WTC11 (cell line): Measurements from ENCODE around the gene FAT4. TPM values are rescaled to one million over a fixed set of nuclear protein-coding genes. Genes with fewer than 3 reads are reported as not detected.

Experiments
- ATAC-seq: fragments of 200-7000 bp; cut with Tn5 transposase; 2 replicates; pipeline ENCODE4 v1.10.0; 2021; ENCODE audit warnings: mild to moderate bottlenecking, moderate library complexity
- CTCF ChIA-PET: fragments of 300-600 bp; sonication (Branson Sonifier 250); formaldehyde crosslinking; loops from one replicate; lab custom pipeline; 2021; ENCODE audit warnings: antibody characterized with exemption; lab: Charles Lee
- POLR2A ChIA-PET: fragments of 350-600 bp; sonication (Branson Sonifier 250); formaldehyde crosslinking; loops from one replicate; lab custom pipeline; 2021; ENCODE audit warnings: antibody characterized with exemption; lab: Charles Lee
- DNase-seq: peaks from one replicate; pipeline ENCODE4 v3.0.0; 2021; ENCODE audit warnings: low spot score
- H3K27ac Mint-ChIP-seq: 2 replicates; pipeline ENCODE4 v1.8.0; 2021; ENCODE audit warnings: mixed read lengths
- H3K27me3 Mint-ChIP-seq: 2 replicates; pipeline ENCODE4 v1.8.0; 2021; ENCODE audit warnings: low read depth, mild to moderate bottlenecking, moderate library complexity, mixed read lengths
- H3K36me3 Mint-ChIP-seq: 2 replicates; pipeline ENCODE4 v1.8.0; 2021; ENCODE audit warnings: mixed read lengths
- H3K4me1 Mint-ChIP-seq: 2 replicates; pipeline ENCODE4 v1.8.0; 2022; ENCODE audit warnings: mixed read lengths
- H3K4me3 Mint-ChIP-seq: 2 replicates; pipeline ENCODE4 v1.8.0; 2021; ENCODE audit warnings: mild to moderate bottlenecking, moderate library complexity, mixed read lengths
- H3K9me3 Mint-ChIP-seq: 2 replicates; pipeline ENCODE4 v1.8.0; 2021; ENCODE audit warnings: mixed read lengths
- ARID4B ChIP-seq: sonication (generic); formaldehyde crosslinking; IDR thresholded peaks from 2 replicates; pipeline ENCODE4 v1.8.0; 2023; ENCODE audit warnings: missing genetic modification reagents, mild to moderate bottlenecking, borderline replicate concordance
- ATF2 ChIP-seq: sonication (generic); formaldehyde crosslinking; IDR thresholded peaks from 2 replicates; pipeline ENCODE4 v1.8.1; 2022; ENCODE audit warnings: low read depth, missing genetic modification reagents, borderline replicate concordance
- ATF3 ChIP-seq: sonication (generic); formaldehyde crosslinking; conservative IDR thresholded peaks from 2 replicates; pipeline ENCODE4 v1.8.1; 2022; ENCODE audit warnings: mild to moderate bottlenecking, missing genetic modification reagents
- CREM ChIP-seq: sonication (generic); formaldehyde crosslinking; IDR thresholded peaks from 2 replicates; pipeline ENCODE4 v1.8.1; 2022; ENCODE audit warnings: mild to moderate bottlenecking, missing genetic modification reagents, moderate library complexity
- GRHL2 ChIP-seq: fragments of 250-450 bp; sonication (Bioruptor Pico); IDR thresholded peaks from 2 replicates; pipeline ENCODE4 v1.8.0; 2022; ENCODE audit warnings: mild to moderate bottlenecking, moderate library complexity; ENCODE audit not compliant: insufficient replicate concordance, severe bottlenecking
- IRF2 ChIP-seq: sonication (generic); formaldehyde crosslinking; IDR thresholded peaks from 2 replicates; pipeline ENCODE4 v1.8.0; 2022; ENCODE audit warnings: low read depth, missing genetic modification reagents, borderline replicate concordance
- MYBL2 ChIP-seq: sonication (generic); formaldehyde crosslinking; IDR thresholded peaks from 2 replicates; pipeline ENCODE4 v1.8.1; 2023; ENCODE audit warnings: mild to moderate bottlenecking, moderate library complexity, missing genetic modification reagents
- SMAD3 ChIP-seq: sonication (generic); formaldehyde crosslinking; IDR thresholded peaks from 2 replicates; pipeline ENCODE4 v1.8.0; 2022; ENCODE audit warnings: missing genetic modification reagents, mild to moderate bottlenecking, borderline replicate concordance
- TEAD1 ChIP-seq: sonication (generic); formaldehyde crosslinking; IDR thresholded peaks from 2 replicates; pipeline ENCODE4 v1.8.0; 2022; ENCODE audit warnings: mild to moderate bottlenecking, missing genetic modification reagents
- TEAD4 ChIP-seq: sonication (generic); formaldehyde crosslinking; IDR thresholded peaks from 2 replicates; pipeline ENCODE4 v1.8.0; 2022; ENCODE audit warnings: mild to moderate bottlenecking, missing genetic modification reagents
- ZMAT4 ChIP-seq: fragments of 250-450 bp; sonication (Bioruptor Pico); IDR thresholded peaks from 2 replicates; pipeline ENCODE4 v1.9.0; 2021; ENCODE audit warnings: mild to moderate bottlenecking
- ZNF219 ChIP-seq: sonication (generic); formaldehyde crosslinking; IDR thresholded peaks from 2 replicates; pipeline ENCODE4 v1.8.0; 2023; ENCODE audit warnings: missing genetic modification reagents, mild to moderate bottlenecking, borderline replicate concordance
- ZNF232 ChIP-seq: sonication (generic); formaldehyde crosslinking; IDR thresholded peaks from 2 replicates; pipeline ENCODE4 v1.8.0; 2022; ENCODE audit warnings: mild to moderate bottlenecking, missing genetic modification reagents
- ZNF532 ChIP-seq: fragments of 250-450 bp; sonication (Bioruptor Pico); IDR thresholded peaks from 2 replicates; pipeline ENCODE4 v1.9.0; 2021; ENCODE audit warnings: mild to moderate bottlenecking, borderline replicate concordance
- total RNA-seq: library from RNA; stranded (reverse); gene quantifications from 3 replicates; pipeline ENCODE4 v1.2.3, GENCODE V29; 2021
- TF ChIP-seq, protein P1 (sequence below): sonication (generic); formaldehyde crosslinking; IDR thresholded peaks from 2 replicates; pipeline ENCODE4 v1.8.0; 2022; ENCODE audit warnings: mild to moderate bottlenecking, missing genetic modification reagents
- TF ChIP-seq, protein P2 (sequence below): sonication (generic); formaldehyde crosslinking; IDR thresholded peaks from 2 replicates; pipeline ENCODE4 v1.8.1; 2023; ENCODE audit warnings: mild to moderate bottlenecking, missing genetic modification reagents
- TF ChIP-seq, protein P3 (sequence below): fragments of 250-450 bp; sonication (Bioruptor Pico); IDR thresholded peaks from 2 replicates; pipeline ENCODE4 v1.8.0; 2021; ENCODE audit warnings: mild to moderate bottlenecking

FAT4 gene
- total RNA-seq, 1 experiment from 2014 or later = 10.5 TPM

GRCh38 chr4:125267630-125268029, 47.1 kb upstream of the FAT4 start:
- H3K4me1 Mint-ChIP-seq = peaks cover 24% of the 10 kb centered on the region
- TF ChIP-seq ZNF219 (CRISPR knock-in tag) = no peak
- TF ChIP-seq ATF3 = no peak
- peaks cover 6% of the 10 kb centered on the region for H3K36me3 Mint-ChIP-seq
- ChIA-PET POLR2A (no interaction called here), CTCF (interaction anchor here (1.2 kb wide), 1 partner anchor 484 kb away, joined by 4 read pairs; no protein-coding TSS in a partner anchor)
- H3K4me3 Mint-ChIP-seq = no peak overlapping the region
- H3K27ac Mint-ChIP-seq = no peak overlapping the region
- ATAC-seq = no peak
- peaks cover 8% of the 10 kb centered on the region for H3K9me3 Mint-ChIP-seq
- DNase-seq = no peak
- H3K27me3 Mint-ChIP-seq = no peaks in the 10 kb centered on the region

GRCh38 chr4:125268068-125268755, 46.5 kb upstream of the FAT4 start:
- Mint-ChIP-seq H3K27ac (peak overlapping the region; percentile 61), H3K4me3 (no peak overlapping the region), H3K4me1 (peaks cover 24% of the 10 kb centered on the region), H3K9me3 (peaks cover 8% of the 10 kb centered on the region)
- POLR2A ChIA-PET = no interaction called here
- ATAC-seq (peak; percentile 83), DNase-seq (no peak)
- no peak for TF ChIP-seq TEAD4 (CRISPR knock-in tag)
- no peak for TF ChIP-seq ATF2 (CRISPR knock-in tag)
- TF ChIP-seq ZNF232 = no peak
- TF ChIP-seq SMAD3 (CRISPR knock-in tag) = no peak
- no peak for TF ChIP-seq CREM (CRISPR knock-in tag)
- no peak for TF ChIP-seq ZMAT4 (CRISPR knock-in tag)
- TF ChIP-seq, protein P1, sequence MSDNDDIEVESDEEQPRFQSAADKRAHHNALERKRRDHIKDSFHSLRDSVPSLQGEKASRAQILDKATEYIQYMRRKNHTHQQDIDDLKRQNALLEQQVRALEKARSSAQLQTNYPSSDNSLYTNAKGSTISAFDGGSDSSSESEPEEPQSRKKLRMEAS (CRISPR knock-in tag) = no peak
- TF ChIP-seq GRHL2 (CRISPR knock-in tag) = no peak
- TF ChIP-seq, all 79 proteins: peak for 0
- peaks cover 6% of the 10 kb centered on the region for H3K36me3 Mint-ChIP-seq
- H3K27me3 Mint-ChIP-seq = no peaks in the 10 kb centered on the region
- CTCF ChIA-PET = interaction anchor here (1.2 kb wide), 1 partner anchor 483 kb away, joined by 4 read pairs; no protein-coding TSS in a partner anchor

- ChIA-PET CTCF (no interaction called here), POLR2A (no interaction called here)
- no peak for ATAC-seq
- H3K4me1 Mint-ChIP-seq = no peaks in the 10 kb centered on the region
- DNase-seq = no peak
- no peak overlapping the region for H3K27ac Mint-ChIP-seq
- H3K27me3 Mint-ChIP-seq = no peaks in the 10 kb centered on the region
- 0 out of 2 replicates have a peak, but pooled peaks cover under 1% of the 10 kb centered on the region for H3K9me3 Mint-ChIP-seq
- H3K36me3 Mint-ChIP-seq = no peaks in the 10 kb centered on the region
- no peak overlapping the region for H3K4me3 Mint-ChIP-seq
- no peak for TF ChIP-seq ARID4B (CRISPR knock-in tag)
- TF ChIP-seq ZNF532 (CRISPR knock-in tag) = no peak
- TF ChIP-seq IRF2 (CRISPR knock-in tag) = no peak
- TF ChIP-seq, protein P2, sequence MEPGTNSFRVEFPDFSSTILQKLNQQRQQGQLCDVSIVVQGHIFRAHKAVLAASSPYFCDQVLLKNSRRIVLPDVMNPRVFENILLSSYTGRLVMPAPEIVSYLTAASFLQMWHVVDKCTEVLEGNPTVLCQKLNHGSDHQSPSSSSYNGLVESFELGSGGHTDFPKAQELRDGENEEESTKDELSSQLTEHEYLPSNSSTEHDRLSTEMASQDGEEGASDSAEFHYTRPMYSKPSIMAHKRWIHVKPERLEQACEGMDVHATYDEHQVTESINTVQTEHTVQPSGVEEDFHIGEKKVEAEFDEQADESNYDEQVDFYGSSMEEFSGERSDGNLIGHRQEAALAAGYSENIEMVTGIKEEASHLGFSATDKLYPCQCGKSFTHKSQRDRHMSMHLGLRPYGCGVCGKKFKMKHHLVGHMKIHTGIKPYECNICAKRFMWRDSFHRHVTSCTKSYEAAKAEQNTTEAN (CRISPR knock-in tag) = no peak
- TF ChIP-seq MYBL2 = no peak
- TF ChIP-seq TEAD1 (CRISPR knock-in tag) = no peak
- TF ChIP-seq, protein P3, sequence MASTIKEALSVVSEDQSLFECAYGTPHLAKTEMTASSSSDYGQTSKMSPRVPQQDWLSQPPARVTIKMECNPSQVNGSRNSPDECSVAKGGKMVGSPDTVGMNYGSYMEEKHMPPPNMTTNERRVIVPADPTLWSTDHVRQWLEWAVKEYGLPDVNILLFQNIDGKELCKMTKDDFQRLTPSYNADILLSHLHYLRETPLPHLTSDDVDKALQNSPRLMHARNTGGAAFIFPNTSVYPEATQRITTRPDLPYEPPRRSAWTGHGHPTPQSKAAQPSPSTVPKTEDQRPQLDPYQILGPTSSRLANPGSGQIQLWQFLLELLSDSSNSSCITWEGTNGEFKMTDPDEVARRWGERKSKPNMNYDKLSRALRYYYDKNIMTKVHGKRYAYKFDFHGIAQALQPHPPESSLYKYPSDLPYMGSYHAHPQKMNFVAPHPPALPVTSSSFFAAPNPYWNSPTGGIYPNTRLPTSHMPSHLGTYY = no peak
These were observed 37.9 kb upstream of the FAT4 start for GRCh38 chr4:125276811-125277210.
